GM23338 (cell line): ENCODE data around the gene SMIM12.

ENCODE experiments used
- CREB1 ChIP-seq: fragments of 250-450 bp; sonication (Bioruptor Pico); IDR thresholded peaks from 2 replicates; pipeline ENCODE4 v1.5.0; 2020; ENCODE audit warnings: low read depth, mild to moderate bottlenecking, moderate library complexity
- EZH2 ChIP-seq: fragments of 200-600 bp; sonication (generic); IDR thresholded peaks from one replicate; pipeline ENCODE4 v1.8.0; 2017; ENCODE audit warnings: antibody characterized with exemption, mild to moderate bottlenecking, low read depth; ENCODE audit not compliant: unreplicated experiment
- EZH2phosphoT487 ChIP-seq: fragments of 200-600 bp; sonication (generic); IDR thresholded peaks from one replicate; pipeline ENCODE4 v1.8.1; 2018; ENCODE audit warnings: antibody characterized with exemption; ENCODE audit not compliant: unreplicated experiment
- JUNB ChIP-seq: IDR thresholded peaks from one replicate; pipeline ENCODE4 v1.6.1; 2016; ENCODE audit warnings: antibody characterized with exemption; ENCODE audit not compliant: unreplicated experiment
- NANOG ChIP-seq: IDR thresholded peaks from 2 replicates; pipeline ENCODE4 v1.6.1; 2016; ENCODE audit warnings: antibody characterized with exemption, borderline replicate concordance
- POLR2AphosphoS5 ChIP-seq: IDR thresholded peaks from 2 replicates; pipeline ENCODE4 v1.6.1; 2016; ENCODE audit warnings: antibody characterized with exemption, low read depth
- STAT1 ChIP-seq: IDR thresholded peaks from one replicate; pipeline ENCODE4 v1.6.1; 2016; ENCODE audit warnings: antibody characterized with exemption; ENCODE audit not compliant: unreplicated experiment
- ZNF114 ChIP-seq: fragments of 250-450 bp; sonication (Bioruptor Pico); IDR thresholded peaks from 2 replicates; pipeline ENCODE4 v1.5.0; 2020; ENCODE audit warnings: mild to moderate bottlenecking, moderate library complexity
- ZNF331 ChIP-seq: fragments of 250-450 bp; sonication (Bioruptor Pico); IDR thresholded peaks from 2 replicates; pipeline ENCODE4 v1.5.0; 2020; ENCODE audit warnings: low read depth, mild to moderate bottlenecking, moderate library complexity
- TF ChIP-seq, protein P1 (sequence below), 2 experiments: fragments of 200-600 bp in 1 of 2; sonication (generic) in 1 of 2; conservative IDR thresholded peaks; 2 replicates each; pipeline versions ENCODE4 v1.5.1 to v1.6.1; 2016 to 2017; ENCODE audit warnings: antibody characterized with exemption in 2 of 2, low read depth in 2 of 2, mild to moderate bottlenecking in 2 of 2, moderate library complexity in 1 of 2
- TF ChIP-seq, protein P2 (sequence below): IDR thresholded peaks from 2 replicates; pipeline ENCODE4 v1.6.1; 2016; ENCODE audit warnings: antibody characterized with exemption
- TF ChIP-seq, protein P3 (sequence below): IDR thresholded peaks from one replicate; pipeline ENCODE4 v1.6.1; 2018; ENCODE audit warnings: antibody characterized with exemption; ENCODE audit not compliant: unreplicated experiment
- TF ChIP-seq, protein P4 (sequence below): fragments of 250-450 bp; sonication (Bioruptor Pico); IDR thresholded peaks from 2 replicates; pipeline ENCODE4 v1.5.0; 2020; ENCODE audit warnings: mild to moderate bottlenecking, moderate library complexity

DNA sequence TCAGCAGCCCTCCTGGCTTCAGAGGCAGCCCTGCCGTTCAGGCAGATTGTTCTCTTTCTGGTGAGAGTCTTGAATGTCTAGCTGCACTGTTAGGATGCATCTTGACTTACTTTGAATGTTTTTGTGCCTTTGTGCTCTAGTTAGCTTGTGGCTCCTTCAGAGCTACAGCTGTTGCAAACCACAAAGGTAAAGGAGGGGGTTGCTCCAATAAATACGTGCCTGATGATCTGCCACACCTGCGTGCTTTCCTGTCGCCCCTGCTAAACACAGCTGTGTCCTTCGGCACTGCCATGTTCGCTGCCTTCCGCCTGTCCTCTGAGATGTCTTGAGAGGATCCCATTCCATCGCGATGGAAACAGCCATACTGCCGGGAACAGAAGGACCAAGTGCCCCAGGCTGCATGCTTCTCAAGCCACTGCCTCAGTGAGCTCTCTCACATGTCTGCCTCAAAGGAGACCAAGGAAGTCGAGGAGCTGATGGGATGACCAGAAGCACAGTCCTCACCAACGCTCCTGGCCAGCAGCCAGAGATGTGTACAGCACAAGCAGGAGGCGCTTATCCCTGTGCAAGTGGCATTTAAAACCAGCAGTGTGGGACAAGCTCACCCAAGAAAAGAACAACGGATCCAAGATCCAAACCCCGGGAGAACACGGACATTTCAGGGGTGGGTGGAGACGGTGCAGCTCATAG is 12.0 kb upstream of the SMIM12 start:
- no peak for TF ChIP-seq EZH2
- TF ChIP-seq, protein P1, sequence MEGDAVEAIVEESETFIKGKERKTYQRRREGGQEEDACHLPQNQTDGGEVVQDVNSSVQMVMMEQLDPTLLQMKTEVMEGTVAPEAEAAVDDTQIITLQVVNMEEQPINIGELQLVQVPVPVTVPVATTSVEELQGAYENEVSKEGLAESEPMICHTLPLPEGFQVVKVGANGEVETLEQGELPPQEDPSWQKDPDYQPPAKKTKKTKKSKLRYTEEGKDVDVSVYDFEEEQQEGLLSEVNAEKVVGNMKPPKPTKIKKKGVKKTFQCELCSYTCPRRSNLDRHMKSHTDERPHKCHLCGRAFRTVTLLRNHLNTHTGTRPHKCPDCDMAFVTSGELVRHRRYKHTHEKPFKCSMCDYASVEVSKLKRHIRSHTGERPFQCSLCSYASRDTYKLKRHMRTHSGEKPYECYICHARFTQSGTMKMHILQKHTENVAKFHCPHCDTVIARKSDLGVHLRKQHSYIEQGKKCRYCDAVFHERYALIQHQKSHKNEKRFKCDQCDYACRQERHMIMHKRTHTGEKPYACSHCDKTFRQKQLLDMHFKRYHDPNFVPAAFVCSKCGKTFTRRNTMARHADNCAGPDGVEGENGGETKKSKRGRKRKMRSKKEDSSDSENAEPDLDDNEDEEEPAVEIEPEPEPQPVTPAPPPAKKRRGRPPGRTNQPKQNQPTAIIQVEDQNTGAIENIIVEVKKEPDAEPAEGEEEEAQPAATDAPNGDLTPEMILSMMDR (conservative IDR thresholded peaks at IDR 0.05; ENCODE audit: low read depth in 2 of 2), result no peak
- no peak for TF ChIP-seq CREB1
- TF ChIP-seq EZH2phosphoT487, result no peak
- TF ChIP-seq, protein P2, sequence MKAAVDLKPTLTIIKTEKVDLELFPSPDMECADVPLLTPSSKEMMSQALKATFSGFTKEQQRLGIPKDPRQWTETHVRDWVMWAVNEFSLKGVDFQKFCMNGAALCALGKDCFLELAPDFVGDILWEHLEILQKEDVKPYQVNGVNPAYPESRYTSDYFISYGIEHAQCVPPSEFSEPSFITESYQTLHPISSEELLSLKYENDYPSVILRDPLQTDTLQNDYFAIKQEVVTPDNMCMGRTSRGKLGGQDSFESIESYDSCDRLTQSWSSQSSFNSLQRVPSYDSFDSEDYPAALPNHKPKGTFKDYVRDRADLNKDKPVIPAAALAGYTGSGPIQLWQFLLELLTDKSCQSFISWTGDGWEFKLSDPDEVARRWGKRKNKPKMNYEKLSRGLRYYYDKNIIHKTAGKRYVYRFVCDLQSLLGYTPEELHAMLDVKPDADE, result no peak
- no peak for TF ChIP-seq POLR2AphosphoS5
- TF ChIP-seq, protein P3, sequence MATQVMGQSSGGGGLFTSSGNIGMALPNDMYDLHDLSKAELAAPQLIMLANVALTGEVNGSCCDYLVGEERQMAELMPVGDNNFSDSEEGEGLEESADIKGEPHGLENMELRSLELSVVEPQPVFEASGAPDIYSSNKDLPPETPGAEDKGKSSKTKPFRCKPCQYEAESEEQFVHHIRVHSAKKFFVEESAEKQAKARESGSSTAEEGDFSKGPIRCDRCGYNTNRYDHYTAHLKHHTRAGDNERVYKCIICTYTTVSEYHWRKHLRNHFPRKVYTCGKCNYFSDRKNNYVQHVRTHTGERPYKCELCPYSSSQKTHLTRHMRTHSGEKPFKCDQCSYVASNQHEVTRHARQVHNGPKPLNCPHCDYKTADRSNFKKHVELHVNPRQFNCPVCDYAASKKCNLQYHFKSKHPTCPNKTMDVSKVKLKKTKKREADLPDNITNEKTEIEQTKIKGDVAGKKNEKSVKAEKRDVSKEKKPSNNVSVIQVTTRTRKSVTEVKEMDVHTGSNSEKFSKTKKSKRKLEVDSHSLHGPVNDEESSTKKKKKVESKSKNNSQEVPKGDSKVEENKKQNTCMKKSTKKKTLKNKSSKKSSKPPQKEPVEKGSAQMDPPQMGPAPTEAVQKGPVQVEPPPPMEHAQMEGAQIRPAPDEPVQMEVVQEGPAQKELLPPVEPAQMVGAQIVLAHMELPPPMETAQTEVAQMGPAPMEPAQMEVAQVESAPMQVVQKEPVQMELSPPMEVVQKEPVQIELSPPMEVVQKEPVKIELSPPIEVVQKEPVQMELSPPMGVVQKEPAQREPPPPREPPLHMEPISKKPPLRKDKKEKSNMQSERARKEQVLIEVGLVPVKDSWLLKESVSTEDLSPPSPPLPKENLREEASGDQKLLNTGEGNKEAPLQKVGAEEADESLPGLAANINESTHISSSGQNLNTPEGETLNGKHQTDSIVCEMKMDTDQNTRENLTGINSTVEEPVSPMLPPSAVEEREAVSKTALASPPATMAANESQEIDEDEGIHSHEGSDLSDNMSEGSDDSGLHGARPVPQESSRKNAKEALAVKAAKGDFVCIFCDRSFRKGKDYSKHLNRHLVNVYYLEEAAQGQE, result no peak
- TF ChIP-seq STAT1, result no peak
- no peak for TF ChIP-seq ZNF114 (CRISPR knock-in tag)
- no peak for TF ChIP-seq JUNB
- no peak for TF ChIP-seq NANOG
- TF ChIP-seq ZNF331, result no peak
- TF ChIP-seq, protein P4, sequence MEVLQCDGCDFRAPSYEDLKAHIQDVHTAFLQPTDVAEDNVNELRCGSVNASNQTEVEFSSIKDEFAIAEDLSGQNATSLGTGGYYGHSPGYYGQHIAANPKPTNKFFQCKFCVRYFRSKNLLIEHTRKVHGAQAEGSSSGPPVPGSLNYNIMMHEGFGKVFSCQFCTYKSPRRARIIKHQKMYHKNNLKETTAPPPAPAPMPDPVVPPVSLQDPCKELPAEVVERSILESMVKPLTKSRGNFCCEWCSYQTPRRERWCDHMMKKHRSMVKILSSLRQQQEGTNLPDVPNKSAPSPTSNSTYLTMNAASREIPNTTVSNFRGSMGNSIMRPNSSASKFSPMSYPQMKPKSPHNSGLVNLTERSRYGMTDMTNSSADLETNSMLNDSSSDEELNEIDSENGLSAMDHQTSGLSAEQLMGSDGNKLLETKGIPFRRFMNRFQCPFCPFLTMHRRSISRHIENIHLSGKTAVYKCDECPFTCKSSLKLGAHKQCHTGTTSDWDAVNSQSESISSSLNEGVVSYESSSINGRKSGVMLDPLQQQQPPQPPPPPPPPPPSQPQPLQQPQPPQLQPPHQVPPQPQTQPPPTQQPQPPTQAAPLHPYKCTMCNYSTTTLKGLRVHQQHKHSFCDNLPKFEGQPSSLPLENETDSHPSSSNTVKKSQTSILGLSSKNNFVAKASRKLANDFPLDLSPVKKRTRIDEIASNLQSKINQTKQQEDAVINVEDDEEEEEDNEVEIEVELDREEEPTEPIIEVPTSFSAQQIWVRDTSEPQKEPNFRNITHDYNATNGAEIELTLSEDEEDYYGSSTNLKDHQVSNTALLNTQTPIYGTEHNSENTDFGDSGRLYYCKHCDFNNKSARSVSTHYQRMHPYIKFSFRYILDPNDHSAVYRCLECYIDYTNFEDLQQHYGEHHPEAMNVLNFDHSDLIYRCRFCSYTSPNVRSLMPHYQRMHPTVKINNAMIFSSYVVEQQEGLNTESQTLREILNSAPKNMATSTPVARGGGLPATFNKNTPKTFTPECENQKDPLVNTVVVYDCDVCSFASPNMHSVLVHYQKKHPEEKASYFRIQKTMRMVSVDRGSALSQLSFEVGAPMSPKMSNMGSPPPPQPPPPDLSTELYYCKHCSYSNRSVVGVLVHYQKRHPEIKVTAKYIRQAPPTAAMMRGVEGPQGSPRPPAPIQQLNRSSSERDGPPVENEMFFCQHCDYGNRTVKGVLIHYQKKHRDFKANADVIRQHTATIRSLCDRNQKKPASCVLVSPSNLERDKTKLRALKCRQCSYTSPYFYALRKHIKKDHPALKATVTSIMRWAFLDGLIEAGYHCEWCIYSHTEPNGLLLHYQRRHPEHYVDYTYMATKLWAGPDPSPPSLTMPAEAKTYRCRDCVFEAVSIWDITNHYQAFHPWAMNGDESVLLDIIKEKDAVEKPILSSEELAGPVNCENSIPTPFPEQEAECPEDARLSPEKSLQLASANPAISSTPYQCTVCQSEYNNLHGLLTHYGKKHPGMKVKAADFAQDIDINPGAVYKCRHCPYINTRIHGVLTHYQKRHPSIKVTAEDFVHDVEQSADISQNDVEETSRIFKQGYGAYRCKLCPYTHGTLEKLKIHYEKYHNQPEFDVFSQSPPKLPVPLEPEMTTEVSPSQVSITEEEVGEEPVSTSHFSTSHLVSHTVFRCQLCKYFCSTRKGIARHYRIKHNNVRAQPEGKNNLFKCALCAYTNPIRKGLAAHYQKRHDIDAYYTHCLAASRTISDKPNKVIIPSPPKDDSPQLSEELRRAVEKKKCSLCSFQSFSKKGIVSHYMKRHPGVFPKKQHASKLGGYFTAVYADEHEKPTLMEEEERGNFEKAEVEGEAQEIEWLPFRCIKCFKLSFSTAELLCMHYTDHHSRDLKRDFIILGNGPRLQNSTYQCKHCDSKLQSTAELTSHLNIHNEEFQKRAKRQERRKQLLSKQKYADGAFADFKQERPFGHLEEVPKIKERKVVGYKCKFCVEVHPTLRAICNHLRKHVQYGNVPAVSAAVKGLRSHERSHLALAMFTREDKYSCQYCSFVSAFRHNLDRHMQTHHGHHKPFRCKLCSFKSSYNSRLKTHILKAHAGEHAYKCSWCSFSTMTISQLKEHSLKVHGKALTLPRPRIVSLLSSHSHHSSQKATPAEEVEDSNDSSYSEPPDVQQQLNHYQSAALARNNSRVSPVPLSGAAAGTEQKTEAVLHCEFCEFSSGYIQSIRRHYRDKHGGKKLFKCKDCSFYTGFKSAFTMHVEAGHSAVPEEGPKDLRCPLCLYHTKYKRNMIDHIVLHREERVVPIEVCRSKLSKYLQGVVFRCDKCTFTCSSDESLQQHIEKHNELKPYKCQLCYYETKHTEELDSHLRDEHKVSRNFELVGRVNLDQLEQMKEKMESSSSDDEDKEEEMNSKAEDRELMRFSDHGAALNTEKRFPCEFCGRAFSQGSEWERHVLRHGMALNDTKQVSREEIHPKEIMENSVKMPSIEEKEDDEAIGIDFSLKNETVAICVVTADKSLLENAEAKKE (CRISPR knock-in tag), result no peak
